VCaP (cell line): ENCODE measurements around the gene REEP6.

Source experiments
- H3K27ac ChIP-seq: fragments of 450-650 bp; 2 replicates; pipeline ENCODE4 v1.5.1; 2017
- TF ChIP-seq, protein P1 (sequence below): fragments of 450-650 bp; conservative IDR thresholded peaks from 2 replicates; pipeline ENCODE4 v1.5.1; 2017; ENCODE audit warnings: mild to moderate bottlenecking, moderate library complexity

Gene REEP6

DNA sequence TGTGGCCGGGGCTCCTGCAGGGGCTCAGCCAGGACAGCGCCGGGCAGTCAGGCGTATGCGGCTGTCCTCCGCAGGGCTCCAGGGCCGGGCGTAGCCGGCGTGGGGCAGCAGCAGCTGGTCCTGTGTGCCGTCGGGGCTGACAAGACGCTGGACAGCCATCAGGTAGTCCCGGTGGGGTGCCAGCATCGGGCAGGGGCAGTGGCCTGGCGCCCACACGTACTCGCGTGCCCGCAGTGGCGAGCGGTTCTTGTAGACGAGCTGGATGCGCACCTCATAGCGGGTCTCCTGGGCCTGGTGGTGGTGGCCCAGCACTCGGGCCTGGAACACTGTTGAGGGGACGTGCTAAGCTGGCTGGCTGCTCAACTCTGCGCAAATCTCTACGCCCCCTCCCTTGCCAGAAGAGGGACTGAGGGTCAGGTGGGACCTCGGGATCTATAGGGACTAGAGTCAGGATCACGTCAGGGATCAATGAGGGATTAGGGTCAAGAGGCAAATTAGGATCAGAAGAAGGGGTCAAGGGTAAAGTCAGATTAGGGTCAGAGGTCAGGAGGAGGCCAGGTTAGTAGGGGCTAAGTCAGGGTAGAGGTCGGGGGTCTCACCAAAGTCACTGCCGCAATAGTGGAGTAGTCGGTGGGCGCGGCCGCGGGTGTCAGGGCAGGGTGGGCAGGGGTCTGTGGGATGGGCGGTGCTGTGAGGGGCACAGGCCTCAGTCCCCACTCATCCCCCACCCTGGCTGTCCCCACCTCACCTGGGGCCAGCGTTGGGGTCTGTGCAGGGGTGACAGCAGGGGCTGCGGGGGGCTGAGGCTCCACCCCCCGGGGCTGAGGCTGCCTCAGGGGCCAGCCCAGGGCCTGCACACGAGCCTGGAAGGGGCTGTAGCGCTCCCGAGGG, 15.3 kb downstream of the REEP6 start:
- no peak overlapping the region for H3K27ac ChIP-seq
- TF ChIP-seq, protein P1, sequence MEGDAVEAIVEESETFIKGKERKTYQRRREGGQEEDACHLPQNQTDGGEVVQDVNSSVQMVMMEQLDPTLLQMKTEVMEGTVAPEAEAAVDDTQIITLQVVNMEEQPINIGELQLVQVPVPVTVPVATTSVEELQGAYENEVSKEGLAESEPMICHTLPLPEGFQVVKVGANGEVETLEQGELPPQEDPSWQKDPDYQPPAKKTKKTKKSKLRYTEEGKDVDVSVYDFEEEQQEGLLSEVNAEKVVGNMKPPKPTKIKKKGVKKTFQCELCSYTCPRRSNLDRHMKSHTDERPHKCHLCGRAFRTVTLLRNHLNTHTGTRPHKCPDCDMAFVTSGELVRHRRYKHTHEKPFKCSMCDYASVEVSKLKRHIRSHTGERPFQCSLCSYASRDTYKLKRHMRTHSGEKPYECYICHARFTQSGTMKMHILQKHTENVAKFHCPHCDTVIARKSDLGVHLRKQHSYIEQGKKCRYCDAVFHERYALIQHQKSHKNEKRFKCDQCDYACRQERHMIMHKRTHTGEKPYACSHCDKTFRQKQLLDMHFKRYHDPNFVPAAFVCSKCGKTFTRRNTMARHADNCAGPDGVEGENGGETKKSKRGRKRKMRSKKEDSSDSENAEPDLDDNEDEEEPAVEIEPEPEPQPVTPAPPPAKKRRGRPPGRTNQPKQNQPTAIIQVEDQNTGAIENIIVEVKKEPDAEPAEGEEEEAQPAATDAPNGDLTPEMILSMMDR, result no peak

GRCh38 chr19:1507192-1507660, 16.2 kb downstream of the REEP6 start:
- H3K27ac ChIP-seq, result peak overlapping the region; percentile 75

DNA sequence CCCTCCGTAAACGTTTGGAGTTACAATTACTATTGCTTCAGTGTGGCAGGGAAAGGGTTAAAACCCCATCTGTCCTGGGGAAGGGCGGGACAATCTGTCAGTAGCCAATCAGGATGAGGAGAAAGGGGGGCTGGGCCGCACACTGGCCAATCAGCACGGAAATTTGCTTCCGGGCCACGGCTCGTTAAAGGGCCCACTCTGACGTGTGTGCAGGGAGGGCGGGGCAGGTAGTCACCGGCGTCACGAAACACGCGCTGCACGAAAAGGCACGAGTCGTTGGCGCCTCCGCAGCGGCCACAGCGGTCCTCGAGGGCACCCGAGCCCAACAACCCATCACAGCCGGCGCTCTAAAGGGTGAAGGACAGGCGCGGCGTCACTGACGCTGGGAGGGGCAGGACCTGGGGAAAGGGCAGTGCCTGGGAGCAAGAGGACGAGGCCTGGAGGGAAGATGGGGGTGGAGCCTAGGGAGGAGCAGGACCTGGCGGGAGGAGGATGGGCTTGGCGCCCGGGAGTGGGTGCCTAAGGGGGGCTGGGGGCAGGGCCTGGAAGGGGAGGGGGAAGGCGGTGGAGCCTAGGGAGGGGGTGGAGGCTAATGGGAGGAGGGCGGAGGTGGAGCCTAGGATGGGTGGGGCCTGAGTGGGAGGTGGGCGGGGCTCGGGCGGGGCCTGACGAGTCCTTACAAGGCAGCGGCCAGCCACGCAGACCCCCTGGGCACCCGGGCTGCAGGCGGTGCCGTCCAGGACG, 17.0 kb downstream of the REEP6 start:
- H3K27ac ChIP-seq, result peak overlapping the region; percentile 75
- TF ChIP-seq, protein P1, result no peak

More at GRCh38 chr19:1507192-1507660, 16.2 kb downstream of the REEP6 start:
- TF ChIP-seq, protein P1, result no peak

GRCh38 chr19:1508507-1508856, 17.5 kb downstream of the REEP6 start:
- TF ChIP-seq, protein P1, result no peak
- H3K27ac ChIP-seq, result peak overlapping the region; percentile 75

DNA sequence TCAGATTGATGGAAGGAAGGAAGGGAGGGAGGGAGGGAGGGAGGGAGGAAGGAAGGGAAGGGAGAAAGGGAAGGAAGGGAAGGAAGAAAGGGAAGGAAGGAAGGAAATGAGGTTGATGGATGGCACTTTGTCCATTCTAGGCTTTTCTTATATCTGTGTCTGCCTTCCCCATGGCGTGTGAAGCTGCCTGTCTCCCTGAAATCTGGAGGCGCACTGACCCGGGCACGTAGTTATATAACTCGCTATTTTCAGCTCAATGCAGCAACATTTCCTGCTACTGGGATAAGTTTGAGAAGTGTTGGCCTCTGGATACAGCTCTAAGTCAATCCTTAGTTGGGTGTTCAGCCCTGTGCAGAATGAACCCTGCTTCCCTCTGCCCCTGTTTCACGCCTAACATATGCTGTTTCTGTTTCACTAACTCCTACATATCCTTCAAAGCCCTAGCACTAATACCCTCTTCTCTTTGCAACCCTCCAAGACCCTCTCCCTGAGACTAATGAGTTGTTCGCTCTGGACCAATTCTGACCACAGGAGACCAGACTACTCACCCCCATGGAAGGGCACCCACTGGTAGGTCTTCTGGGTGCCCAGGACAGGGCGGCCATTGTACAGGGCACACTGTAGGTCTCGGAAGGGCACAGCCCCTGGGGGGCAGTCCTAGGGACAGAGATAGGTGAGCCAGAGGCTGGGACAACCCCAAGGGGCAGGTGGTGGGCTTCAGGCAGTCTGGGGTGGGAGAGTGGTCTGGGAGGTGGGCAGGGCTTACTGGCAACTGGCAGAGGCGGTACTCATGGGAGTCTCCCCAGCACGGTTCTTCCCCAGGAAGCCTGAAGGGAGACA, 18.8 kb downstream of the REEP6 start:
- TF ChIP-seq, protein P1, result no peak
- H3K27ac ChIP-seq, result no peak overlapping the region

DNA sequence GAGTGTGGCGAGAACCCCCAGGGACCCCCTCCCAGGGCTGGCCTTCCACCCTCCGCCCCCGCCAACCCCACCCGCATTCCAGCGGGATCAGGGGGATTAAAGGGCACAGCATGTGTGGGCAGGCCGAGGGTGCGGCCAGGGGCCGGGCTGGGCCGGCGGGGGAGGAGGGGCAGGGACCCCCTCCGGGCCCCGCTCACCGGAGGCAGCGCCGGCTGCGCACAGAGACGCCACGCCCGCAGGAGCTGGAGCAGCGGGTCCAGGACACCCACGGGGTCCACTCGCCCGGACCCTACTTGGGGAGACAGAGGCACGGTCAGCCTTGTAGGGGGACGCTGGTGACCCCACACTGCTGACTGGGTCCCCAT, 19.4 kb downstream of the REEP6 start:
- H3K27ac ChIP-seq, result no peak overlapping the region
- TF ChIP-seq, protein P1, result no peak
